Measurements from ENCODE around the gene EPB41L4A.

Gene EPB41L4A

DNA sequence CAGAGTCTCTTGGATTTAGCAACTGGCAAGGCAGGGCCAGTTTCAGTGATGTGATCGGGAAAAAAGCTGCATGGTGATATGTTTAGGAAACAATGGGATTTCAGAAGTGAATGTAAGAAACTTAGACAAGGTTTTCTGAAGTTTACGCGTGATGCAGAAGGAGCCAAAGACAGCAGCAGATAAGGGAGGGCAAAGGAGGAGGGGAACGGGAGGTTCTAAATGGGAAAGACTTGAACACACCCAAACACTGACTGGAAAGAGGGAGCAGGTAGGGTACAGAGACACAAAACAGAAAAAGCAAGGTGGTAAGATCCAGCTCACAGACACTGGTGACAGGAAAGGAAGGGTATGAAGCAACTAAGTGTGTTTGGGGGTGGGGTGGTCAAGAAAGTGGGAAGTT is 115.4 kb downstream of the EPB41L4A start:
- no peak for DNase-seq

DNA sequence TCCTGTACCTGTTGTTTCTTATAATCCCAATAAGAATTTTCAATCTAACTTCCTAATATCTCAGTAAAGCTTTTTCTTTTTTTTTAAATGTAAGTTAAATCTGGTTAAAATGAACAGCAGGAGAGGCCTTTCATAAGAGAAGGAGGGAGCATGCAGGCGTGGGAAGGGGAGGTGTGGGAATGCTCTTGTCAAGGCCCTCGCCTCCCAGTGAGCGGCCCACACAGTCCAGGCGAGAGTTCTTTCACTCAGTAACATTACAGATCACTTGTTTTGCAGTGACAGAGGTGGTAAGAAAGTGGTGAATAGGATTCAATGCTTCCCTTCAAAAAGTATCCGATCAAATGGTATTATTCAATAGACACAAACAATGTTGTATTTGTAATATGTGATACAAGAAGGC is 125.0 kb downstream of the EPB41L4A start:
- DNase-seq = no peak

DNA sequence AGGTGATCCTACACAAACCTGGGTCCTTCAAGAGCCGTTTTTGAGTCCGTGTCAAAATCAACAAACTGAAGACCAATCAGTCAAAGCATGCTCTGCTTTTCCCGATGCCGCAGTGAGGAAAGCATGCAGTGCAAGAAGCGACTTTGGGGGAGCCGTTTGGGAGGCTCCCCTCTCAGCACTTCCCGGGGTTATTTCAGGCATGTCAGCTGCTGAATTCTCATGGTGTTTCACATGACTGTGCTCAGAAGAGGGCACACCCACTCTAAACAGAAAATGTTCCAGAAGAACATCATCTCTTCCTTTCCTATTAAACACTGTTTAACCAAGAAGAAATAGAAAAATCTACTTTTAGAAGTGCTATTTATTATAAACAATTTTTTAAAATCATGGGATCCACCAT is 125.5 kb downstream of the EPB41L4A start:
- no peak for DNase-seq

DNA sequence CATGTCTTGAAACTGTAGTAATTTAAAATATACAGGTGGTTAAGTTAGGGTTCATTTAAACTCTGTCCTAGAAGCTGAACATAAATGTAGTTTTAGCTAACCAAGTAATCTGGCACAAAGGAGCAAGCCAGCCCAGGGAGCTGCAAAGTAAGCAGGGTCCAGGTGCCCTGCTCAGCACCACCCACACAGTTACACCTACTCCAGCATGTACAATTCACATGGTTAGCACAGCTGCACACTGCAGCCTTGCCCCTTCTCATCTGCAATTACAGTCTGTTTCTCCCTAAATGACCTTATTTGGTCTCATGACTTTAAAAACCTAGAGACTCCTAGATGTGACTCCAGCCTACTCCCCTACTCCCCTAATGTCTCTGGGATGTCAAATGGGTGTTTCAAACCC is 128.4 kb downstream of the EPB41L4A start:
- no peak for DNase-seq

DNA sequence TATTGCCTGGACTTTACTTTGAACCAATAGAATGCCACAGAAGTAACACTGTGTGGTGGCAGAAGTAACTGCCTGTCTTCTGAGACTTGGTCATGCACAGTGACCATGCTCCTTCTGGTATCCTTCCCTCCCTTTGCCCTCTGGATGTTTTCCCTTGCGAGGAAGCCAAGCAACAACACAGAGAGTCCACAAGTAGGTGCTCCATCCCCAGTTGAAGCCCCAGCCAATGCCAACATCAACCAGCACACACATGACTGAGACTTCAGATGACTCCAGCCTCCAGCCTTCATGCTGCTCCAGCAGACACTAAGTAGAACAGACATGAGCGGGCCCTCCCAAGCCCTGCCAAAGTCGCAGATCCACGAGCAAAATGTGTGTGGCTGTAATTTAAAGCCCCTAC is 129.6 kb downstream of the EPB41L4A start:
- DNase-seq = no peak

DNA sequence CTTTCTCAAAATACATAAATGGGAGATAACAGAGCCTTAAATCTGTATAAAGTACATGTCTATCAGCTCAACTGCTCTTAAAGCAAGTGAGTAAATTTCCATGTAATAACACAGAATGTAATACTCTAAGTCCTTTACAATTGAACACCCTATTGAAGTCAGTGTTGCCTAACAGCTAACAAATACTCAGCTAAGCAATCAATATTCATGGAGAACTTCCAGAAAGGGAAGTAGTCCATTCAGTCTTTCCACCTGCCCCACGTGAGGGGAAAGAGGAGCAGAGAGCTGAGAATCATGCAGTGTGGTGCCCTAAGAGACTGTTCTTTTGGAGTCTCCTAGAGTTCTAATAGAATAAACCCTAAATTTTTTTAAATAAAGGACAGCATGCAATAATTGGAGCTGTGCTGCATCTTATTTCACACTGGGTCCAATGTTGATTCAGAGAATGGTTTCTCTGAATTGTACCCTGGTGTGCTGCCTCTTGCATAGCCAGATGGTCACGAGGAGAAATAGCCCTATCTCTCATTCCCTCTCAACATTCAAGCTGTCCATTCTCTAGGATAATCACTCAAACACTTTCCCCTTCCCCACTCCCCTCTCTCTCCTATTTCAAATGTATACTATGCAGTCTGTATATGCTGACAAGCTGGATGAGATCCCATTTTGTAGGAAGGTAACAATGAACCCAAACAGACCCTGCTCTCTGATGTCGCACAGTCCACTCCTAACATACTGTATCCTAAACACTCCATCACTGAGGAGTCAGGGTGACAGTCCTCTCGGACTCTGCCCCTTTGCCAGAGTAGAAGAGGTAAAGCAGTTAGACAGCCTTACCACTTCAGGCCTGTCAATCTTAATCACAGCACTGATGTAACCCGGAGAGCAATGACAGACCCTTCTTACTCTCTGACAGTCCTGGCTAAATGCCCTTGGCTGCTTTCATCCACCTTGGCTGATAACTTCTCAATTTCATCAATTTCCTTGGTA is 134.8 kb downstream of the EPB41L4A start:
- no peak for DNase-seq

DNA sequence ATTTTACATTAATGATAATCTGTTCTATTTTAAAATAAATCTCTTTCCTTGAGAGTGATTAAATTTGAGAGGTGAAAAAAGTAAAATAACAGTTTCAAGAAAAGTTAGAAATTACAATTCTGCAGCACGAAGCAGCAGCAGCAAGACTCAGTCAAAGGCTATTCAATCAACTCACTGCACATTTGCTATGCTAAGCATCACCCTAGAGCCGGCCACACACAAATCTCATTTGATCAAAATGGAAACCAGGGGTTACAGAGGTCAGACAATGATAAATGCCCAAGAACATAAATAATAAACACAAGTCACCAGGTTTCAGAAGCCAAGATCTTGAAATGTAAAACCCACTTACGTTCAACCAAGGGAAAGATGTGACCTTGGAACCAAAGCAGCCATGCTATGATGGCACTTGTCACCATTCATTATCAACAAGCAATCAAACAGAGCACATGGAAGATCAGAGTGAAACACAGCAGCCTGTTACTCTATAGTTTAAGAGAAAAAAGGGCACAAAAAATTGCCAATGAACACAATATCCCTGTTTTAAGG is 136.0 kb downstream of the EPB41L4A start:
- DNase-seq = no peak

DNA sequence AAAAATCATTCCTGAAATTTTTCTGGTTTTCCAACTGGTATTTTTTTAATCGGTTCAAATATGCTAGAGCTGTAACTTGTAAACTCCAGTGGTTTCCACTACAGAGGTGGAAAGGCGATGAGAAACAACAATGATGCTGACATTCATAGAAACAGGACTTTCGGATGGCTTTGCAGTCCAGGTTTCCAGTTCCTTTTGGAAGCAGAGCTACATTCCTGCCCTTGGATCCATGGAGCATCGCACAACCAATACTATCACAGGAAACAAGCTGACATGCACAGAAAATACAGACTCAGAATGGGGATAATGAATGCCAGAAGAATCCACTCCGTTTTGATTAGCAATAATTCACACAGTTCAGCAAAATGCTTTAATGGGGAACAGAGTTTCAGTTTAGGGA is 140.0 kb downstream of the EPB41L4A start:
- no peak for DNase-seq

DNA sequence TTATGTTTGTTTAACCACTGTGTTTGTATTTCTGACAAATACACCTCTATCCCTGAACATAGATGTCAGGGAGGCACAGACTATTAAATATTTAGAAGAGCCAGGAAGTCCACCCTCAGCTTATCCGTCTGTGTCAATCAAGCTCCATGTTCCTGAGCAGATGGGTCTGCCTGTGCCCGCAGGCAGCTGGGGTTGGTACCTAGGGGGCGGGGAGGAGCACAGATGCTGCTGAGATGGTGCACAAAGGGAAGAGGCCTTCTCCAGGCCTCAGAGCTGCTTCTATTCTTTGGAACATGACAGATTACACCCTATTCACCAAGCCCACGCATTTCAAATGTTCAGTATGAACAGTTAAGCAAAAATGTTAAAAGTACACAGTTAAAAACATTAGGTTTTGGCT is 142.1 kb downstream of the EPB41L4A start:
- no peak for DNase-seq

DNA sequence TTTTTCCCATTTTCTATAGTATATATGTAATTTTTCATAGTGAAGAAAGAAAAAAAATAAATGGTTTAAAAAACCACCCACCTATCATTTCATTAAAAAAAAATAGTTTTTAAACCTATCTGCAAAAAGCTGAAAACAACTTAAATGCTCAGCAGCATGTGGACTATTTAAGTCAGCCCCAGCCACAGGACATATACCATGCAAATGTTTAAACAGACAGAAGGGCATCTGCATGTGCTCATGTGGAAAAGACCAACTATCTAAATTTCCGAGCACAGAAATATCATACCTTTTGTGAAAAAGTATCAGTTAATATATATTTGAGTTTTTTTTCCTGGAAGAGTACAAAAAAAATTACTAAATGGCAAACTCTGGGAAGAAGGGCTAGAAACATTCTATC is 143.4 kb downstream of the EPB41L4A start:
- no peak for DNase-seq

DNA sequence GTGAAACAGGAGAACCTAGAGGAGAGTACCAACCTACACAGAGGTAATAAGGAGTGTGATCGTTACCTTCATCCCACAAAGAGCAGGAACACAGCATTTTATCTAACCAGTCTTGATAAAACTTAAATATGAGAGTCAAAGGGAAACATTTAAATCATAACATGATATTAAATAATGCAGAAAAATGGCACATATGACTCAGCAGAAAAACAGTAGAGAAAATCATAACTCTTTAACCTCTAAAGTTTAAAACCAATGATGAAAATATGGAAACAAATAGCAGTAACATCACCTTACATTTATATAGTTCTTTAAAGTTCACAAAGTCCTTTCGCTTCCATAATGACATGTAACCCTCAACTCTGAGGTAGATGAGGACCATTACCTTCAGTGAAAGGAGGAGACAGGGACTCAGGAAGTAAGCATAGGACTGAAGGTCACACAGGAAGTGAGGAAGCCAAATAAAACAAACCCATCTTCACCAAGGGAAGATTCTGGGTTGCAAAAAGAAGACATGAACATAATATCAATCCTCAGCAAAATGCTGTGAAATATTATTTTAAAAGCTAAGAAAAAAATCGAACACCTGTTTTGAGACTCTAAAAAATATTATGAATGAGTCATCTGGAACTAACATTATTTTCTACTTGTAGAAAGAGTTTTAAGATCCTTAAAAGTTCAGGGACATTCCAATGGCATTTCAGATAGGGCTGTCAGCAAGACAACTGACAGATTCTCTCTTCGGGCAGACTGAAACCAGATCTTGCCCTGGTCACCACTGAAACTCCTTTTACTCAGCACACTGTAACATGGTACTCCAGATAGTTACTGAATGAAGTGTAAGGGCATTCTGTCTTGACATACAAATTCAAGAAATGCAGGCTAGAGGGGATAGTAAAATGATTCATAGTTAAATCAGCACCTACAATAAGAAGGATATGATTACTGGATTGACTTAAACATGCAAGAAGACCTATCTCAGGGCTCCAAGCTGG is 148.5 kb downstream of the EPB41L4A start:
- DNase-seq = no peak

DNA sequence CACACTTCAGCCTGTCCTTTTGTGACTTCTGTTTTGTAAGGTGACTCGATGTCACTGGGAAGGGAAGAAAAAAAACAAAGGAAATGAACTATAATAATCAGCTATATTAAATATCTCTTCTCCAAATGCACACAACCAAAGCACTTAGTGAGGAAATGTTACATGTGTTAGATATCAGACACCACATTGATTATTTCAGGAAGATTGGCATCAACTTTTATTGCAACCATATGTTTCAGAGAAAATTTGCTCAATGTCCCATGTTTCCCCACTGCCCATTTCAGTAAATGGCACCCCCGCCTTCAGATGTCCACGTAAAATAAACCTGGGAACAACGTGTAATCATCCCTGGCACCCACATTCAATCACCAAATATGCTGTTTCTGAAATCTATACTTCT is 151.8 kb downstream of the EPB41L4A start:
- DNase-seq = no peak

DNA sequence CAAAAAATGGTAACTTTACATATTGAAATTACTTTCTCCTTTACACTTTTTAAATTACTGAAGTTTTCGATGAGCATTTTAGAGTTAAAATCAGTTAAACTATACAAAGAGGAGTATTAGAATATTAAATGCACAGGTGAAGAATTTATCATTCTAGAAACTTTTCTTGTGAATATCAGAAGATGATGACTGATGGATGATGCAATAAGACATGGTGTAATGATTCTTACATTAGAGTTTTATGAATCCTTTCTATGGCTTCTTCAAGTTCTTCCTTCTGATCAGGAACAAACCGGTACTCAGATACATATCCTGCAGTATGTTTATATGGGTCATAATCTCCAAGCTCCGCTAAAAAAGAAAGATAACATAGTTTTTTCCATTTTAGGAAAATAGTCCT is 154.4 kb downstream of the EPB41L4A start:
- no peak for DNase-seq

DNA sequence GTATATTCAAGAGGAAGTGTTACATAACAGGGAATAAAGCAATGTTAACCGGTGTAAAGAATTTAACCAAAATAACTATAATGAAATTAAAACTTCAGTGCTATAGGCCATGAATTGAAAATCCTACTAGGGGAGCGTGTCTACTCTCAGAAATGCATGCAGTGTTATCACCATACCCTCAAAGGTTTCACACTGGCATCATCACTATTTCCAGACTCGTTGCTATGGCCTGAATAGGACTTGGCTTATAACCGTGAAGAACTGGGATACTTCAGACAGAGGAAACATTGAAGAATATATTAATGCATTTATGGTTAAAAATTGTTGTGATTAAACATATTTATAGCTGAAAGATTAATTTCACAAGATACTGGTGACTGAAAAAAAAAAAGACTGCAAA is 154.9 kb downstream of the EPB41L4A start:
- DNase-seq = no peak

DNA sequence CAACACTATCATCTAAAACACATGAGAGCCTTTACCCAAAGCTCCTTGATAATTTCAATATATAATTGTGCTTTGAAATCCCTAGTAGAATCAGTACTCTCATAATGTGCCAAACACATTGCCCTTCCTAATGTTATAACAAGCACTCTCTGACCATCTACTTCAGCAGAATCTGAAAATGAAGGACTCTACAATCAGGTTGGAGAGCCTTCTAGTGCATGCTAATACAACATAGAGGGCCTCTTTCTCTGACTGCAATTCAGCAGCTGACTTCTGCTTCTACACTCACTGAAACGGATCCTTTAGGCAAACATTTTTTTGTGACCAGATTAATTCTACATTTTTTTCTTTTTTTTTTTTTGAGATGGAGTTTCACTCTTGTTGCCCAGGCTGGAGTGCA is 155.6 kb downstream of the EPB41L4A start:
- no peak for DNase-seq

DNA sequence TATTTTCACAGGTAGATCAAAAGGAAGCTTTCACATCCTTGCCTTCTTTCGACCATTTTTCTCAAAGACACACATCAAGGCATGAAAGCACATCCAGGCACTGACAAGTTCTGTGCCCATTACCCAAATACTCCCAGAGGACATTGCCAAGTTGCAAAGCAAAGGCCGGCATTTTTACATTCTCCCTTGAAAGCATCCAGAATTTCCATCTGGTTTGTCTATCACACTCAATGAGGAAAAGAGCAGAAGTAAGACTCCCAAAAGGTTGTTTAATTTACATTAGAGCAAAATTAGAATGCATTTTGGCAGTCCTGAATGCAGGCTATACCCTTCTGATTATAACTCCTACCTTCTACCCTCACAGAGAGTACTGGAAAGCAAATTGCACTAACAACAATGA is 160.5 kb downstream of the EPB41L4A start:
- DNase-seq = no peak

DNA sequence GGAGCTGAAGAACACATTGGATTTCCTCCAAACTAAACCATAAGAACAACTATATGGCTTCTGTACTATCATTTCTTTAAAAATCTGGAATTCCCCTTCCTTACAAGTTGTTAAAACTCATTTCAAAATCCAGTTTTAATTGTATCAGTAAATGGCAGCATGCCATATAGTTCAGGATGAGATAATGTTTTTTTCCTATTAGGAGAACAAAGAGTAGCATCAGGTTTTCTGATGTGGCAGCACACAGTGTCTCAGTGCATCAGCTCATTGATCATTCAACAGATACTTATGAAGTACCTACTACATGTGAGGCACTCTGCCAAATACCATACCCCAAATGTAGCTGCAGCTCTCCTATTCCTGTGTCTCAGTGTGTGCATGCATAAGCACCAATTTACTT is 161.1 kb downstream of the EPB41L4A start:
- no peak for DNase-seq

DNA sequence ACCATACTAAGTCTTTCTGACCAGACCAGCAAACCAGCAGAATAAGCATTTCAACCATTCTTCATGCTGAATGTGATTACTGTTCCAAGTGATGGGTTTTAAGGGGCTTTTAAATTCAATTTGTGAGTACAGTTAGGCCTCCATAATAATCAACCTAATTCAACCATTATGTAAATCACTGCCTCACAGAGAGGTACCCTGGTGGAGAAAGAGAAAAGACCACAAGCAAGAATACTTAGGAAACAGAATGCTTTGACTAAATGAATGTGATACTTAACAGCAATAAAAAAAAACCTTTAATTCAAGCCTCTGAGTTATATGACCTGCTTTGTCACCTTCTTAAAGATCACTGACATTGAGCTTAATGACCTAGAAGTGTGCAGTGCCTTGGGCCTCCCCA is 162.1 kb downstream of the EPB41L4A start:
- DNase-seq = no peak

DNA sequence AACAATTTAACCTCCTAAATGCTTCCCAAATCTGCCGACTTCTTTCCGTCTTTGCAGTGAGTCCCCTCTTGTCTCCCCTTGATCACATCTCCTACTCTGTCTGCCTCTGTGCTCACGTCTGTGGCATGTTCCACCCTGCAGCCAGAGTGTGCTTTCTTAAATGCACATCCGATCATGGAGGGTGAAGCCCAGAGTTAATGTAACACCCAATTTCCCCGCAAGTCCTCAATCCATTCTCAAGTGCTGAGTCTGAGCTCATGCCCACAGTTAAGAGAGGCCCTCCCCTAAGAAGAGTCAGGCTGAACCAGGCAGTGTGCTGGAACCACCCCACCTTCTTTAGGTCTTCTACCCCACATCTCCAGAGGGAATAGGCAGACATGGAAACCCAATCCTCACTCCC is 164.8 kb downstream of the EPB41L4A start:
- DNase-seq = no peak

DNA sequence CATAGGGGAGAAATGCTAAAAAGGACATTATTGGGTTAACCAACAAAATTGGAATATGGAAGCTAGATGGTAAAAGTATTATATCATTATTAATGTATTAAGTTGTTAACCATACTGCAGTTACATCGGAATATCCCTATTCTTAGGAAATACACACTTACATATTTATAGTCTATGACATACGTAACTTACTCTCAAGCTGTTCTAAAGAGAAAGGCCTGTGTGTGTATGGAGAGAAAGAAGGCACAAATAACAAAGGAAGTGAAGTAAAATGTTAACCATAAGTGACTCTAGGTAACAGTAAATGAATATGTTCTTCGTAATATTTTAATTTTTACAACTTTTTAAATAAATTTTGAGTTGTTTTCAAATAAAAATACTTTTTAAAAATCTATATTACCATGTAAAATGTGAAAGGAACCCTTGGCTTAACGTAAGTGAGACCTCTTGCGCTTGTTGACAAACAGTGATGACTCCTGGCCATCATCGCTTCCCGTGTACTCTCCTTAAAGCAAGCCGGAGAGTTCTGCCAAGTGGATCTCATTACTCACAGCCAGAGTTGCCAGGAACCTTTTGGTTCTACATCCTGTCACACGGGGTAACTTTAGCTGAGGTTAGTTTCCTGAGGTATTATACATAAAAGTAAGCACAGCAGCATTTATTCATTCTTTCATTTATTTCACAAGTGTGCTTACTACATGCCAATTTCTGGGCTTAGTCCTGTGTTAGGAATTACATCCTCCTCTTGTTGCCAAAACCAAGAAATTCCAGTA is 165.4 kb downstream of the EPB41L4A start:
- DNase-seq = no peak

DNA sequence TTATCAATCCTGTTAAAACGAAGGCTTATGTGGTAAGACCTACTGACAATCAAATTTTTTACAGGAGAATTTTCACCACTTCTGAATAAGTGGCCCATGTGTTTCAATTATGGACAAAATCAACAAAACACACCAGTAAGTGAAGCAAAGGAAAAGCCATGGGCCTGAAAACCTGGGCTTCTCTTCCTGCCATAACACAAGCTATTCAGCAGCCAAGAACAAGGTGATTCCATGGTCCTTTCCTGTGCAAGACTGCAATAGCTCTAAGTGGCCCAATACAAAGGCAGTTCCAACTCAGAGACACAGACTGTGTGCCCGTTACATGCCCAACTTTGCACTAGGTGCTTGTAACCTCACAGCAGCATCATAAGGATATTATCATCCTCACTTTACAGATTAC is 168.5 kb downstream of the EPB41L4A start:
- DNase-seq = no peak

DNA sequence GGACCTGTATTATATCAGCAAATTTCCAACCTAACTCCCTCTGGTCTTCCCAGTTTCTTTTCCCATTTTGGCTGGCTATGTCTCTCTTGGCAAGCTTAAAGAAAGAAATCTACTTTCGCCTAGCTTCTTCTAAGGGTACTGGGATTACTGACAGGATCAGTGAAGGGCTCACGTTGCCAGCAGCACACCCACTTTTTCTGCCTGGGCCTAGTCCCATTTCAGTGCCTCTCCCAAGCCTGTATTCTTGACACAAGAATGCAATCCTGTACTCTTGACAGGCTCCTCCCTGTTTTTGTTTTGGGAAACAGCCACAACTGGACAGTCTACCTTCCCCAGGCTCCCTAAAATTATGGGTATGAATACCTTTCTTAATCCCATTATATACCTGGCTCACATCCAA is 170.5 kb downstream of the EPB41L4A start:
- no peak for DNase-seq

DNA sequence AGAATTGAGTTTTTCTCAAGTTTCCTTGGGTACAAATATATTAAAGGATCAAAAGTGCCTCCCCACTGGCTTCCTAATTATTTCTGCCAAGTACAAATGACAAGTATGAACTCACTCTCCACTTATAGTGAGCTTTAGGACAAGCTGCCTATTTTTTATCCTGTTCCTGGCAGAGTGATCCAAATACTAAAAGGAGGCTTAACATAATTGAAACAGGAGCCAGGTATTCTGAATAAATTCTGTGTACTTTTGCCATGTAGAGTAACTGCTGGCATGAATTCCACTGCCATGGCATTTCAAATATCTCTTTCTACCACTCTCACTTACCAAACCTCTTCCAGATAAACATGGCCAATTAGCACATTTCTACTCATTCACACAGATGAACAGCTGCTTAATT is 171.1 kb downstream of the EPB41L4A start:
- no peak for DNase-seq

All from activated CD4-positive, alpha-beta T cell treated with anti-CD3 and anti-CD28 coated beads for 4 hours (primary cell).